GM13976 (cell line): ENCODE data around the gene COLEC12.

Experiments
- DNase-seq: peaks from one replicate; pipeline ENCODE4 v3.0.0; 2012; ENCODE audit warnings: low spot score
- CTCF ChIP-seq: IDR thresholded peaks from 2 replicates; pipeline ENCODE4 v1.5.1; 2012; ENCODE audit warnings: borderline replicate concordance, mild to moderate bottlenecking; ENCODE audit not compliant: insufficient read depth; ENCODE audit errors: extremely low read depth, missing control alignments, control extremely low read depth
- in situ Hi-C: fragments of 300-500 bp; cut with MboI; formaldehyde crosslinking; loops from one replicate; pipeline ENCODE4 v1.12.0; 2022; ENCODE audit warnings: low sequenced_read_pairs, mixed read lengths, inconsistent platforms; ENCODE audit not compliant: unreplicated experiment

COLEC12 gene

GRCh38 chr18:425106-425745 lies 75.3 kb downstream of the COLEC12 start:
- no peak for TF ChIP-seq CTCF
- in situ Hi-C loops = no loop called here
- no peak for DNase-seq

- DNase-seq = no peak
- in situ Hi-C loops = no loop called here
- TF ChIP-seq CTCF = no peak
Measured at GRCh38 chr18:424668-425067, 75.8 kb downstream of the COLEC12 start.

- no peak for DNase-seq
- in situ Hi-C loops = no loop called here
- no peak for TF ChIP-seq CTCF
Measured at GRCh38 chr18:424071-424661, 76.3 kb downstream of the COLEC12 start.

- in situ Hi-C loops = no loop called here
- no peak for TF ChIP-seq CTCF
- DNase-seq = no peak
Measured at GRCh38 chr18:422966-423365, 77.5 kb downstream of the COLEC12 start.

- DNase-seq = no peak
- in situ Hi-C loops = no loop called here
- no peak for TF ChIP-seq CTCF
Measured at GRCh38 chr18:421247-422155, 79.0 kb downstream of the COLEC12 start.

GRCh38 chr18:420661-421246 lies 79.7 kb downstream of the COLEC12 start:
- no peak for TF ChIP-seq CTCF
- in situ Hi-C loops = no loop called here
- DNase-seq = no peak
